ENCODE results near the gene BRD8.

The BRD8 gene

GRCh38 chr5:138107213-138107612 is 71.2 kb downstream of the BRD8 start:
- in situ Hi-C loops (cut with HindIII; ENCODE audit: low sequenced_read_pairs): no loop called here
- H3K4me3 ChIP-seq (ENCODE audit: low read depth, low read length): no peak overlapping the region
- TF ChIP-seq, protein P1, sequence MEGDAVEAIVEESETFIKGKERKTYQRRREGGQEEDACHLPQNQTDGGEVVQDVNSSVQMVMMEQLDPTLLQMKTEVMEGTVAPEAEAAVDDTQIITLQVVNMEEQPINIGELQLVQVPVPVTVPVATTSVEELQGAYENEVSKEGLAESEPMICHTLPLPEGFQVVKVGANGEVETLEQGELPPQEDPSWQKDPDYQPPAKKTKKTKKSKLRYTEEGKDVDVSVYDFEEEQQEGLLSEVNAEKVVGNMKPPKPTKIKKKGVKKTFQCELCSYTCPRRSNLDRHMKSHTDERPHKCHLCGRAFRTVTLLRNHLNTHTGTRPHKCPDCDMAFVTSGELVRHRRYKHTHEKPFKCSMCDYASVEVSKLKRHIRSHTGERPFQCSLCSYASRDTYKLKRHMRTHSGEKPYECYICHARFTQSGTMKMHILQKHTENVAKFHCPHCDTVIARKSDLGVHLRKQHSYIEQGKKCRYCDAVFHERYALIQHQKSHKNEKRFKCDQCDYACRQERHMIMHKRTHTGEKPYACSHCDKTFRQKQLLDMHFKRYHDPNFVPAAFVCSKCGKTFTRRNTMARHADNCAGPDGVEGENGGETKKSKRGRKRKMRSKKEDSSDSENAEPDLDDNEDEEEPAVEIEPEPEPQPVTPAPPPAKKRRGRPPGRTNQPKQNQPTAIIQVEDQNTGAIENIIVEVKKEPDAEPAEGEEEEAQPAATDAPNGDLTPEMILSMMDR (IDR thresholded peaks at IDR 0.05; ENCODE audit: low read depth, low read length): no peak
- DNase-seq (ENCODE audit: low read depth, low spot score): no peak

- no peak overlapping the region for H3K4me3 ChIP-seq (ENCODE audit: low read depth, low read length)
- TF ChIP-seq, protein P1 (IDR thresholded peaks at IDR 0.05; ENCODE audit: low read depth, low read length): no peak
- in situ Hi-C loops (cut with HindIII; ENCODE audit: low sequenced_read_pairs): no loop called here
- DNase-seq (ENCODE audit: low read depth, low spot score): no peak
Measured at GRCh38 chr5:138105709-138106108, 72.7 kb downstream of the BRD8 start.

- H3K4me3 ChIP-seq (ENCODE audit: low read depth, low read length): no peak overlapping the region
- in situ Hi-C loops (cut with HindIII; ENCODE audit: low sequenced_read_pairs): no loop called here
- DNase-seq (ENCODE audit: low read depth, low spot score): no peak
- TF ChIP-seq, protein P1 (IDR thresholded peaks at IDR 0.05; ENCODE audit: low read depth, low read length): no peak
Measured at GRCh38 chr5:138103319-138103637, 75.2 kb downstream of the BRD8 start.

- H3K4me3 ChIP-seq (ENCODE audit: low read depth, low read length): no peak overlapping the region
- TF ChIP-seq, protein P1 (IDR thresholded peaks at IDR 0.05; ENCODE audit: low read depth, low read length): no peak
- DNase-seq (ENCODE audit: low read depth, low spot score): no peak
- in situ Hi-C loops (cut with HindIII; ENCODE audit: low sequenced_read_pairs): no loop called here
Measured at GRCh38 chr5:138102454-138103318, 75.7 kb downstream of the BRD8 start.

GRCh38 chr5:138096997-138097828 is 81.2 kb downstream of the BRD8 start:
- TF ChIP-seq, protein P1 (IDR thresholded peaks at IDR 0.05; ENCODE audit: low read depth, low read length): no peak
- DNase-seq (ENCODE audit: low read depth, low spot score): no peak
- in situ Hi-C loops (cut with HindIII; ENCODE audit: low sequenced_read_pairs): no loop called here
- no peak overlapping the region for H3K4me3 ChIP-seq (ENCODE audit: low read depth, low read length)

DNA sequence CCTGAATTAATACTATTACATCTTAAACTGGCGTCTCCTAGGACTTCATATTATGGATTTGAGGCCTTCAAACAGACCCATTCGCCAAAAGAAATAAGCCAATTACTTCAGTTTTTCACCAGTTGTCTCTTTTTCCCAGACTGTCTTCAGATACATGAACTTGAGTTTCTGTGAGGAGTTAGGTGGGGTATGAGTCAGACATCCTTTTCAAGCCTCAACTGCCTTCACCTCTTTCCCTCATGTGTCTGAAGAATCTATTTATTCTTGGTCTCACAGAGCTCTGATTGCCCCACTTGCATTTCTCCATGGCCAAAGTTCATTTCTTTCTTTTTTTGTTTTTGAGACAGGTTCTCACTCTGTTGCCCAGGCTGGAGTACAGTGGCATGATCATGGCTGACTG is 82.1 kb downstream of the BRD8 start:
- TF ChIP-seq, protein P1 (IDR thresholded peaks at IDR 0.05; ENCODE audit: low read depth, low read length): no peak
- H3K4me3 ChIP-seq (ENCODE audit: low read depth, low read length): no peak overlapping the region
- in situ Hi-C loops (cut with HindIII; ENCODE audit: low sequenced_read_pairs): no loop called here
- no peak for DNase-seq (ENCODE audit: low read depth, low spot score)

All from astrocyte of the spinal cord (primary cell).